ENCODE data around the gene LIN28A.

- TF ChIP-seq POLR2A (IDR thresholded peaks at IDR 0.05) (no peak), CTCF (IDR thresholded peaks at IDR 0.05) (no peak)
These were observed 45.7 kb upstream of the LIN28A start for GRCh38 chr1:26364956-26365355.

Data from tibial nerve (tissue), 3 donors.